Mesothelial cell of epicardium (in vitro differentiated cells): ENCODE measurements around the gene KRTDAP. TPM values are rescaled to one million over a fixed set of nuclear protein-coding genes. Genes with fewer than 3 reads are reported as not detected.

Experiments used
- DNase-seq, 2 experiments: peaks; one replicate each; pipeline ENCODE4 v3.0.0; 2021; ENCODE audit warnings: low spot score in 2 of 2; ENCODE audit not compliant: unreplicated experiment in 2 of 2
- H3K27ac Mint-ChIP-seq: 2 replicates; pipeline ENCODE4 v1.8.0; 2021; ENCODE audit warnings: mixed read lengths
- H3K27me3 Mint-ChIP-seq: 2 replicates; pipeline ENCODE4 v1.8.0; 2021; ENCODE audit warnings: low read depth, mixed read lengths
- H3K36me3 Mint-ChIP-seq: 2 replicates; pipeline ENCODE4 v1.8.0; 2021; ENCODE audit warnings: mixed read lengths
- H3K4me1 Mint-ChIP-seq: 2 replicates; pipeline ENCODE4 v1.8.0; 2021; ENCODE audit warnings: mixed read lengths
- H3K4me3 Mint-ChIP-seq: 2 replicates; pipeline ENCODE4 v1.8.0; 2021; ENCODE audit warnings: mild to moderate bottlenecking, moderate library complexity, mixed read lengths
- H3K9me3 Mint-ChIP-seq: 2 replicates; pipeline ENCODE4 v1.8.0; 2021; ENCODE audit warnings: mixed read lengths
- total RNA-seq: library from RNA; stranded (reverse); gene quantifications from 3 replicates; pipeline ENCODE4 v1.2.1, GENCODE V29; 2021
- TF ChIP-seq, protein P1 (sequence below): fragments of 200-600 bp; sonication (generic); IDR thresholded peaks from one replicate; pipeline ENCODE4 v1.5.0; 2021; ENCODE audit warnings: antibody characterized with exemption; ENCODE audit not compliant: unreplicated experiment

Gene KRTDAP
- total RNA-seq, 1 donor from 2014 or later = 2.5 TPM

- no peaks in the 10 kb centered on the region for H3K36me3 Mint-ChIP-seq
- H3K4me3 Mint-ChIP-seq = no peak overlapping the region
- TF ChIP-seq, protein P1, sequence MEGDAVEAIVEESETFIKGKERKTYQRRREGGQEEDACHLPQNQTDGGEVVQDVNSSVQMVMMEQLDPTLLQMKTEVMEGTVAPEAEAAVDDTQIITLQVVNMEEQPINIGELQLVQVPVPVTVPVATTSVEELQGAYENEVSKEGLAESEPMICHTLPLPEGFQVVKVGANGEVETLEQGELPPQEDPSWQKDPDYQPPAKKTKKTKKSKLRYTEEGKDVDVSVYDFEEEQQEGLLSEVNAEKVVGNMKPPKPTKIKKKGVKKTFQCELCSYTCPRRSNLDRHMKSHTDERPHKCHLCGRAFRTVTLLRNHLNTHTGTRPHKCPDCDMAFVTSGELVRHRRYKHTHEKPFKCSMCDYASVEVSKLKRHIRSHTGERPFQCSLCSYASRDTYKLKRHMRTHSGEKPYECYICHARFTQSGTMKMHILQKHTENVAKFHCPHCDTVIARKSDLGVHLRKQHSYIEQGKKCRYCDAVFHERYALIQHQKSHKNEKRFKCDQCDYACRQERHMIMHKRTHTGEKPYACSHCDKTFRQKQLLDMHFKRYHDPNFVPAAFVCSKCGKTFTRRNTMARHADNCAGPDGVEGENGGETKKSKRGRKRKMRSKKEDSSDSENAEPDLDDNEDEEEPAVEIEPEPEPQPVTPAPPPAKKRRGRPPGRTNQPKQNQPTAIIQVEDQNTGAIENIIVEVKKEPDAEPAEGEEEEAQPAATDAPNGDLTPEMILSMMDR = no peak
- DNase-seq = no peak
- H3K27me3 Mint-ChIP-seq = peaks cover 39% of the 10 kb centered on the region
- H3K27ac Mint-ChIP-seq = no peak overlapping the region
- no peaks in the 10 kb centered on the region for H3K4me1 Mint-ChIP-seq
- no peaks in the 10 kb centered on the region for H3K9me3 Mint-ChIP-seq
Observed at GRCh38 chr19:35524181-35524837, 34.0 kb upstream of the KRTDAP start.

- no peak for DNase-seq
- Mint-ChIP-seq H3K36me3 (no peaks in the 10 kb centered on the region), H3K27me3 (peaks cover 30% of the 10 kb centered on the region), H3K9me3 (no peaks in the 10 kb centered on the region), H3K4me1 (no peaks in the 10 kb centered on the region), H3K27ac (no peak overlapping the region), H3K4me3 (no peak overlapping the region)
- TF ChIP-seq, protein P1 = no peak
Observed at GRCh38 chr19:35522745-35523327, 32.6 kb upstream of the KRTDAP start.

DNA sequence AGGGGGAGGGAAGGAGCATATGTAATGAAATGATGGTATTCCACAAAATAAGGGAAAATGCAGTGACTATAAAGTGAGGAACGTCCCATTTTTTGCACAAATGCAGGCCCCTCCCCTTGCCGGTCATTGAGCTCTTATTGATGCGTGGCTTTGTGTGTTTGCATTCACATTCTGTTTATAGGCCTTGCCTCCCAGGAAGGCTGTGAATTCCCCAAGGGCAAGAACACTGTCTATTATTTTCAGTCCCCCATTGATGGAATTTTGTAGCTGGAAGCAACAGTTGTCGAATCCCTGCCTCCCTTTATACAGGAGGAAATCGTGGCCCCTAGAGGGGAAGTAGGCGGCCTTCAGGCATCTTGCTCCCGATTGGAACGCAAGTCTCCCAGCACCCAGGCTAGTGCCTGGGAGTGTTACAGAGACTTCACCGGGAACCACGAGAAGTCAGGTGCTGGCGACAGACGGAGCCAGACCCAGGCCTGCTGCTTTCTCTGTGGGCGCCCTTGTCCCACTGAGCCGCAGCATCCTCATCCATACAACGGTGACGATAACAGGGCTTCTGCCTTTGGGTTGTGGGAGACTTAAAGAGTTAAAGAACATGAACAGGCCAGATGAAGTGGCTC lies 31.0 kb upstream of the KRTDAP start:
- no peak overlapping the region for H3K27ac Mint-ChIP-seq
- TF ChIP-seq, protein P1 = no peak

GRCh38 chr19:35519291-35519690 lies 29.0 kb upstream of the KRTDAP start:
- Mint-ChIP-seq H3K36me3 (no peaks in the 10 kb centered on the region), H3K27me3 (peaks cover 14% of the 10 kb centered on the region), H3K9me3 (no peaks in the 10 kb centered on the region), H3K4me1 (no peaks in the 10 kb centered on the region), H3K27ac (no peak overlapping the region), H3K4me3 (no peak overlapping the region)
- TF ChIP-seq, protein P1 = no peak
- DNase-seq = no peak

More for the DNA sequence above, 31.0 kb upstream of the KRTDAP start:
- Mint-ChIP-seq H3K36me3 (no peaks in the 10 kb centered on the region), H3K4me1 (no peaks in the 10 kb centered on the region), H3K4me3 (no peak overlapping the region), H3K27me3 (peaks cover 24% of the 10 kb centered on the region), H3K9me3 (no peaks in the 10 kb centered on the region)
- DNase-seq = no peak

DNA sequence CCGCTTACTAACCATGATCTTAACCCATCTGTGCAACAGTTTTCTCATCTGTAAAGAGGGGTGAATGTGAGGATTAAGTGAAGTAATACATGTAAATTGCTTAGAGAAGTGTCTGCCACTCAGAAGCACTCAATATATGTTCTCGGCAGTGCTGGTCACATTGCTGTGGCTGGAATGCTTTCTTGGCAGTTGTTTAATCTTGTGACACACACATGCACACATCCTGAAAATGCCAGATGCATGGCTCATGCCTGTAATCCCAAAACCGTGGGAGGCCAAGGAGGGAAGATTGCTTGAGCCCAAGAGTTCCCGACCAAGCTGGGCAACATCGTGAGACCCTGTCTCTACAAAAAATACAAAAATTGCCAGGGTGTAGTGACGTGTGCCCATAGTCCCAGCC lies 28.0 kb upstream of the KRTDAP start:
- H3K27ac Mint-ChIP-seq = no peak overlapping the region
- TF ChIP-seq, protein P1 = no peak

More for the DNA sequence above, 28.0 kb upstream of the KRTDAP start:
- H3K4me3 Mint-ChIP-seq = no peak overlapping the region
- H3K4me1 Mint-ChIP-seq = no peaks in the 10 kb centered on the region
- no peaks in the 10 kb centered on the region for H3K36me3 Mint-ChIP-seq
- peaks cover 16% of the 10 kb centered on the region for H3K27me3 Mint-ChIP-seq
- no peak for DNase-seq
- no peaks in the 10 kb centered on the region for H3K9me3 Mint-ChIP-seq
